Lower leg skin (tissue), 4 donors: ENCODE data around the gene PSMC1. TPM values are rescaled to one million over a fixed set of nuclear protein-coding genes. Genes with fewer than 3 reads are reported as not detected.

Experiments used
- DNase-seq, 2 donors: peaks; one replicate each; pipeline ENCODE4 v3.0.0-alpha.2; 2019; ENCODE audit warnings: low spot score in 2 of 2
- H3K4me3 ChIP-seq: fragments of 200-600 bp; sonication (generic); 2 replicates; pipeline ENCODE4 v1.5.1; 2017; ENCODE audit warnings: mild to moderate bottlenecking, low read depth; ENCODE audit not compliant: poor library complexity, severe bottlenecking
- CTCF ChIP-seq, 3 donors: fragments of 450-650 bp; IDR thresholded peaks; one replicate each; pipeline ENCODE4 v1.5.1; 2016; ENCODE audit warnings: antibody characterized with exemption in 3 of 3, mild to moderate bottlenecking in 3 of 3, moderate library complexity in 2 of 3
- POLR2A ChIP-seq, 2 donors: fragments of 450-650 bp; IDR thresholded peaks; one replicate each; pipeline ENCODE4 v1.6.1; 2016 to 2017; ENCODE audit warnings: antibody characterized with exemption in 2 of 2, mild to moderate bottlenecking in 1 of 2, moderate library complexity in 1 of 2
- WGBS, 2 donors: methylation state at CpG; one replicate each; pipeline ENCODE4 v1.1.5; 2018; 5-methylcytosine and 5-hydroxymethylcytosine counted together
- intact Hi-C: fragments of 100-400 bp; cut with DNase I; formaldehyde crosslinking; loops from one replicate; pipeline ENCODE4 v1.15.0; 2023; ENCODE audit warnings: low total_unique reads
- total RNA-seq, 4 donors: library from RNA; depleted of rRNA; stranded (reverse); fragments of >200 nt; gene quantifications; one replicate each; pipeline ENCODE4 v1.1.0, GENCODE V29; 2016

The PSMC1 gene
- total RNA-seq, 4 donors from 2014 or later, result 72.2 to 159 (median 109) TPM

GRCh38 chr14:90288651-90289355 is 32.5 kb downstream of the PSMC1 start:
- no peak for TF ChIP-seq POLR2A (IDR thresholded peaks at IDR 0.05)
- no peak for TF ChIP-seq CTCF (IDR thresholded peaks at IDR 0.05)
- 77 to 78% methylated on average over 12 of the region's 12 CpGs for WGBS, 2 donors

GRCh38 chr14:90290337-90291011 is 34.1 kb downstream of the PSMC1 start:
- peak in 1 of 2 donors; percentile 18 for DNase-seq
- intact Hi-C loops, result no loop called here
- no peak for TF ChIP-seq POLR2A (IDR thresholded peaks at IDR 0.05)
- 91 to 93% methylated on average over 6 of the region's 6 CpGs for WGBS, 2 donors
- no peak overlapping the region for H3K4me3 ChIP-seq

More at GRCh38 chr14:90288651-90289355, 32.5 kb downstream of the PSMC1 start:
- H3K4me3 ChIP-seq, result no peak overlapping the region
- intact Hi-C loops, result no loop called here
- peak in 1 of 2 donors; percentile 64 for DNase-seq

GRCh38 chr14:90291699-90292098 is 35.3 kb downstream of the PSMC1 start:
- TF ChIP-seq CTCF (IDR thresholded peaks at IDR 0.05), result no peak
- TF ChIP-seq POLR2A (IDR thresholded peaks at IDR 0.05), result no peak
- no peak overlapping the region for H3K4me3 ChIP-seq
- intact Hi-C loops, result no loop called here
- DNase-seq, result peak in 1 of 2 donors; percentile 43
- 71 to 82% methylated on average over 7 of the region's 7 CpGs for WGBS, 2 donors

- no peak for TF ChIP-seq POLR2A (IDR thresholded peaks at IDR 0.05)
- TF ChIP-seq CTCF (IDR thresholded peaks at IDR 0.05), result no peak
- intact Hi-C loops, result no loop called here
- H3K4me3 ChIP-seq, result no peak overlapping the region
- 84 to 86% methylated on average over 11 of the region's 11 CpGs for WGBS, 2 donors
- peak in 1 of 2 donors; percentile 25 for DNase-seq
Measured at GRCh38 chr14:90293766-90294730, 37.7 kb downstream of the PSMC1 start.

GRCh38 chr14:90294872-90295271 is 38.5 kb downstream of the PSMC1 start:
- WGBS, 2 donors, result 65 to 70% methylated on average over 2 of the region's 2 CpGs
- intact Hi-C loops, result no loop called here
- no peak for TF ChIP-seq POLR2A (IDR thresholded peaks at IDR 0.05)
- TF ChIP-seq CTCF (IDR thresholded peaks at IDR 0.05), result no peak
- no peak for DNase-seq
- H3K4me3 ChIP-seq, result no peak overlapping the region
